Vagina (tissue), 2 donors: ENCODE measurements around the gene SPAG16.

ENCODE experiments used
- CTCF ChIP-seq, 3 experiments: fragments of 450-650 bp in 2 of 3; fragments of 200-600 bp in 1 of 3; sonication (generic) in 1 of 3; IDR thresholded peaks; one replicate each; pipeline ENCODE4 v1.5.1; 2017 to 2019; ENCODE audit warnings: antibody characterized with exemption in 3 of 3, mild to moderate bottlenecking in 2 of 3, moderate library complexity in 2 of 3
- POLR2A ChIP-seq, 2 donors: fragments of 450-650 bp; IDR thresholded peaks; one replicate each; pipeline ENCODE4 v1.6.1; 2017; ENCODE audit warnings: antibody characterized with exemption in 2 of 2, mild to moderate bottlenecking in 2 of 2, moderate library complexity in 2 of 2

- TF ChIP-seq CTCF (IDR thresholded peaks at IDR 0.05) (no peak), POLR2A (IDR thresholded peaks at IDR 0.05) (no peak)
Measured at GRCh38 chr2:214217599-214217998, 933.3 kb downstream of the SPAG16 start.
